Left cardiac atrium (tissue), 4 donors: ENCODE results near the gene IL20RA. TPM values are rescaled to one million over a fixed set of nuclear protein-coding genes. Genes with fewer than 3 reads are reported as not detected.

Experiments used
- ATAC-seq, 2 donors: fragments of 200-7000 bp; cut with Tn5 transposase; one replicate each; pipeline ENCODE4 v1.9.1; 2020; ENCODE audit warnings: mild to moderate bottlenecking in 2 of 2, moderate library complexity in 2 of 2
- DNase-seq: peaks from one replicate; pipeline ENCODE4 v3.0.0-alpha.2; 2020
- intact Hi-C, 2 donors: fragments of 100-400 bp; cut with DNase I; formaldehyde crosslinking; loops; one replicate each; pipeline versions ENCODE4 v1.14.1 to v1.15.1; 2022 to 2023
- total RNA-seq, 2 donors: library from RNA; stranded (reverse); fragmentation: NEBNext Ultra II Directional; extraction: Animal tissue kit (Norgen Biotek cat#: 25700); gene quantifications; one replicate each; pipeline ENCODE4 v1.2.1, GENCODE V29; 2021
- donor health status: DM: no; HTN: yes; CAD: no.
- donor health status: DM: no; HTN: yes; CAD: no; lungs with severe emphysema.
- donor health status: DM: yes; HTN: yes; CAD: no.
- donor health status: Dilated cardiomyopathy.

IL20RA gene
- total RNA-seq, 2 donors from 2014 or later = 1.0 to 3.5 TPM

DNA sequence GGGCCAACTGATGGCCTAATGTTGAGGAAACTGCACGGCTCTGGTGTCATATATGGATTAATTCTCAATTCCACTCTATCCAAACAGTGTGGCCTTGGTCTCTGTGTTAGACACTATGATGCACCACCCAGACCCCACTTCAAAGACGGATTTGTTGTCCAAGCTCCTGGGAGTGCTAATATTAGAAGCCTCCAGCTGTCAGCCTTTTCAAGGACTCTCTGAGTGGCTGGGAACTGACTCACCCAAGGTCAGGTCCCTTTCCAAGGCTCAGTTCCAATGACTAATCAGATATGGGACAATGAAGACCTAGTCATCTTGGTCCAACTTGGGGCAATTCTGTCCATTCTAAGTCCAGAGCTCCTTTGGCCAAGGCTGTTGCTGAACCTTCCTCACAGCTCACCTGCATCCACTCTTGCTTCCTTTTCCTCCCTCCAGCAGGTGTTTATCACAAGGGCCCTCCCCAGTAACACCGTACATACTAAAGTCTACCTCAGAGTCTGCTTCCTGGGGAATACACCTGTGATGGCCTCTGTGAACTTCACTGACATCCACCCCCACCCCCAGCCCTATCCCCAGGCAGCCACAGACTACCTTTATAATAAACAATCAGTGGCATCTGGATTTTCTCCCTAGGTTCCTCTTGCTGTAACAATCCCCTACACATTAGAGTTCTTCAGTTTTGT lies 7.2 kb upstream of the IL20RA start:
- intact Hi-C loops = no loop called here
- peak in 1 of 2 donors; percentile 89 for ATAC-seq
- DNase-seq = no peak

DNA sequence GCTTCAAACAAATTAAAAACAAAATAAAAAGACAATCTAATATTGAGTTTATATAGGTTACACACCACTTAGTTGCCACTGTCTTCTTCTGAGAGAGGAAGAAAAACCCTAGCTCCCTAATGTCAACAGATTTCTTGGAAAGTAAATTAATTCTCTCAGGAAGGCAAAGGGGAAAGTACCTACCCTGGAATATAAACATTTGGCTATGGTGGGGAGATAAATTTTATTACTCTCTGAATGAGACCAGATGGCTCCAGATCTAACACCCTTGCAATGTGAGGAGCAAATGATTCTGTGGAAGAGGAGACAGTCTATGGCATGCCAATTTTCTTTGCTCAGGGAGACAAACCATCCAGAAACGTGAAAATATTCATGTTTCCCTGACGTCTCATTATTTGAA lies 4.3 kb upstream of the IL20RA start:
- DNase-seq (no peak), ATAC-seq (no peak)
- intact Hi-C loops = no loop called here

DNA sequence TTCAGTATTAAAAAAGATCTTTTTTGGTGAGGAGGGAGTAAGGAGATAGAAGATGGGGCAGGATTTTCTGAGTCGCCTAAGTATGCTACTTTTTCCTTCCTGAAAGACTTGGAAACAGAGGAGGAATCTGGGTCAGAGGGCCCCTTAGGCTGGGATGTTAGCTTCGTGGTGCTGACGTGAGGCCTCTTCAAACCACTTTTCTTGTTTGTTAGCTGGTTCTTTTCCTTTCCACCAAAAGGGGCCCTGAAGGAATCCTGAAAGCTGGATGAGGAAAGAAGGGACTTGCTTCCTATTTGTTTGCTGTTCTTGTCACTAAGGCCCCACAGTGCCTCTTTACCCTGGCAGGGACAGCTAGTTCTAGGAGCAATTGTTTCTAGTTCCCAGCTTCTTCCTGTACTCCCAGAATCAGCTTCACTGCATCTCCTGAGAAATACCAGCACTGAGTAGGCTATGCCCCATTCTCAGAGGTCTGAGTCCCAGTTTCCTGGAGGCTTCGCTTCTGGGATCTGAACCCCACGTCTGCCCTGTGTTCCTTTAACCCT lies 2.2 kb upstream of the IL20RA start:
- intact Hi-C loops = no loop called here
- DNase-seq = no peak
- ATAC-seq = no peak

DNA sequence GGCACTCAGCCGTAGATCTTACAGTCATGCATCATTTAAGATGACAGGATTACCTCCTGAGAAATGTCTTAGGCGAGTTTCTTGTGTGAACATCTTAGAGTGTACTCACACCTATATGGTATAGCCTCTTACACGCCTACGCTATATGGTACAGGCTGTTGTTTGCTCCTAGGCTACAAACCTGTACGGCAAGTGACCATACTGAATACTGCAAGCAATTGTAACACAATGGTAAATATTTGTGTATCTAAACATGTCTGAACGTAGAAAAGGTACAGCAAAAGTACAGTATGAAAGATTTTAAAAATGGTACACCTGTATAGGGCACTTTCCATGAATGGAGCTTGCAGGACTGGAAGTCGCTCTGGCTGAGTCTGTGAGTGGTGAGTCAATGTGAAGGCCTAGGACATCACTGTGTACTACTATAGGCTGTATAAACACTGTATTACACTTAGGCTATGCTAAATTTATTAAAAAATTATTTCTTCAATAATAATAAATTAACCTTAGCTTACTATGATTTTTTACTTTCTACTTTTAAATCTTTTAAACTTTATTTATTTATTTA lies 541 bp upstream of the IL20RA start:
- DNase-seq (no peak), ATAC-seq (no peak)
- intact Hi-C loops = no loop called here

DNA sequence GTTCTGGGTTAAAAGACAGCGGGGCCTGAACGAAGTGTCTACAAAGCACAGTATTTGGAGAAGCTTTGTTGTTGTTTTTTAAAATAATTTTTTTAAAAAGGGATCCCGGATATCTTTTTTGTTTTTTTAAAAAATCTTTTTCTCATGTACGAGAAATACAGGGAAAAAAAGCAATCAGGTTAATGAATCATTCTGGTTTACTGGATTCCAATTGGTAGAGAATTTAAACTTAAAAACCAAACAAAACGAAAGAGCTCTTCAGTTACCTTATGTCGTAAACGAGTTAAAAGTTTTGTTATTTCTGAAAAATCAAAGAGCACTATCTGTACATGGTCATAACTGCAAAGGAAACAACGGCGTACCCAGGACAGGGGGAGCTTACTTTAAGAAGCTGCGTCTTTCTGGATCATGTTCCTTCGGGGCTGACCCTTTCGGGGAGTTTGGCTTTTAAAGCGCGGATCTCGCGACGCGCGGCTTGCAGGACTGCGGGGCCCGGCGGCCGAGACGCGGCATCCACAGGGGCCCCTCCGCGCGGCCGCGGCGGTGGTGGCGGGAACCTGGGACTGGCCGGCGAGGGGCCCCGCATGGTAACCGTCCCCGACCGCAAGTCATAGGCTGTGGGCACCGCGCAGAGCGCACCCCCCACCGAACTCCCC lies 927 bp downstream of the IL20RA start:
- intact Hi-C loops = no loop called here
- peak; percentile 64 to 81 for ATAC-seq
- DNase-seq = peak; percentile 28

DNA sequence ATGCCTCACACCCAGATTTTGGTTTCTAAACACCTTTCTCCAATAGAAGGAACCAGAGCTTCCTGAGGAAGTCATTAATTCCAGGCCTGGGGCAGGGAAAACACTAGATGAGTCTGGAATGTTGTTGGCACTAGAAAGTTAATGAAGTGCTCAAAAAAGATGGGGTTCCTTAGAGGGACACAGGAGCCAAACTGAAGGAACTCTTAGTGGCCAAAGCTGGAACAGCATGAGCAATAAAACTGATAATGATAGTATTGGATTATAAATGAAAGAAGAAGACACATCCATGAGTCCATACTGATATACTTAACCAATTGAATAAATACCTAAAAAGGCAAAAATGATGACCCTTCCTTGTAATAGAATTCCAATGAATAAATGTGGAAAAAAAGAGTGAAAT lies 4.4 kb downstream of the IL20RA start:
- ATAC-seq (no peak), DNase-seq (no peak)
- intact Hi-C loops = no loop called here

DNA sequence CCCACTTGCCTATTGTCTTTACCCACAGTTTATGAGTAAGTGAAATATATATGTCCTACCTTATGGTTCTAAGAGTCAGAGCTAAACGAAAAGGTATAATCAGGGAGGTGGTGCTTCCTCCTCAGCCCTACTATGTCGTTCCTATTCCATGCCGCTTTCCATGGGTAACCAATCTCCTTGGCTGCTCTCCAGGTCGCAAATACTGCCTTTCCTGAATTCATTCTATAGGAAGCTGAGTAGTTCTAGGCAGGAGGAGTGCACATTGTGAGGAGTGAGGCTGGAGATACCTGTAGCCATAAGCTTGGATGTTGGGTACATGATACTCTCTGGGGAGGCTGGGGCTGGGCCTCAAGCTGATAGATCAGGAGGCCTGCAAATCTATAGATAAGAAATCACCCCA lies 5.8 kb downstream of the IL20RA start:
- DNase-seq = no peak
- no peak for ATAC-seq
- intact Hi-C loops = no loop called here

DNA sequence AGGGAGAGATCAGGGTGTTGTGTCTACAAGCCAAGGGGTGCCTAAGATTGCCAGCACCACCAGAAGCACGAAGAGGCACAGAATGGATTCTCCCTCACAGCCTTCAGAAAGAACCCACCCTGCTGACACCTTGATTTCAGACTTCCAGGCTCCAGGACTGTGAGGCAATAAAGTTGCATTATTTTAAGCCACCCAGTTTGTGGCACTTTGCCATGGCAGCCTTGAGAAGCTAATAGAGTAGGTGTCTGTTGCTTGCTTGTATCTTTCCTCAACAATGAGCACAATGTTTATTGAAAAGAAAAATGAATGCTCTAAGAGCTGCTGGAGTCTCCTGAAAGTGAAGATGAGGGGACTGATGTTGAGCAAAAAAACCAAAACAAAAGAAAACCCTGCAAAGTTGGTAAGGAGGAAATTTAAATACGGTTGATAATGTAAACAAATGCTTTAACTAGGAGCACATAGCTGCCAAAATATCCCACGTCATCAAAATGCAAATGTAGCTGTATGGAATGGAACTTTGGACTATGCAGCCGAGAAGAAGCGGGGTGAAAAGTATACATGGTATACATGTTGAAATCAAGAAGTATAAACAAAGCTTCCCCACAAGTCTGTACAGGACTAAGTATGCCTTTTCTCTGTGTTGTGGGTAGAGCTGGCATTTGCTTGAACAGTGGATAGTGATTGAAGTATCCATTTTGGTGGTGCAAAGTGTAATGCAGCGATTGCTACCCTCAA lies 8.0 kb downstream of the IL20RA start:
- intact Hi-C loops = no loop called here
- DNase-seq (no peak), ATAC-seq (no peak)

DNA sequence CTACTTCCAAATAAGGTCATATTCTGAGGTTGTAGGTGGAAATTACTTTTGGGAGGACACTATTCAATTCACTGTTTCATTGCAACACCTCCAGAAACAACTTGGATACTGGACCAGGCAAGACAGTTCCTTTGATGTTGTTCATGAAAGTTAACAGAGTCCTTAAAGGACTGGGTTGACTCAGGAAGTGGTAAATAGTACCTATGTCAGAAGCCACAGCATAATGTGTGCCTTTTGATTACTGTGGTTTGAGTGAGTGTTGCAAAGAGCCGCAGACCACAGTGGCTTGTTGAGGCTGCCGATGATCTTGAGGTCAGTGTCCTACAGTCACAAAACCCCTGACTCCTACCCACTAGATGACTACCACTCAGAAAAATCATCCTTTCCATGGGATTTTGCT lies 10.9 kb downstream of the IL20RA start:
- intact Hi-C loops = no loop called here
- DNase-seq (no peak), ATAC-seq (no peak)

DNA sequence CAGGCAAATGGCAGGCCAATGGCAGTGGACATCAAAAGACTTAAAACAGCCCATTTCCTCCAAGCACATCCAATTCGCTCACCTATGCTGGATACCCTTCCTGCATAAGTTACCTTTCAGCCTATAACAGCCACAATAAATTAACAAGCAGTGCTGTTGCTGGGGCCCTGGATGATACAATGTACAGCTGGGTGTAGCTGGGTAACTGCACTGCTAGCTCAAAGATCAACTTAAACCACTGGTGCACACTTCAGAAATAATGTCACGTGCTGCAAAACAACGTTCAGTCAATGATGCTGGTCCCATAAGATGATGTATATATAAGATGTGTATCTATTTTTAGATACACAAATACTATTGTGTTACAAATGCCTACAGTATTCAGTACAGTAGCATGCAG lies 13.6 kb downstream of the IL20RA start:
- DNase-seq (no peak), ATAC-seq (no peak)
- intact Hi-C loops = no loop called here

DNA sequence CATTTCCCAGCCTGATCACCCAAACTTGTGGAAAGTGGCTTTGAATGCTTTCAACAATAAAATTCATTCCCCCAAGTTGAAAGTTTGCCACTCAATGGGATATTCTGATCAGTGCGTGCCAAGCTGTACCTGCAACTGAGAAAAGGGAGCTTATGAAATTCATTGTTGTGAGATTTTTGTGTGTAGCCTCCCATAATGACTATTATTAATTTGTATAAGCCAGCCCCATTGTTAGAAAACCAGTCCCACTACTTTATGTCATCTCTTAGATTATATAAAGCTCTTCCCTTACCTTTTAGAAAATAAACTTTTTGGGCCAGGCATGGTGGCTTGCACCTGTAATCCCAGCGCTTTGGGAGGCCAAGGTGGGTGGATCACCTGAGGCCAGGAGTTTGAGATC lies 15.9 kb downstream of the IL20RA start:
- DNase-seq (no peak), ATAC-seq (no peak)
- intact Hi-C loops = no loop called here

DNA sequence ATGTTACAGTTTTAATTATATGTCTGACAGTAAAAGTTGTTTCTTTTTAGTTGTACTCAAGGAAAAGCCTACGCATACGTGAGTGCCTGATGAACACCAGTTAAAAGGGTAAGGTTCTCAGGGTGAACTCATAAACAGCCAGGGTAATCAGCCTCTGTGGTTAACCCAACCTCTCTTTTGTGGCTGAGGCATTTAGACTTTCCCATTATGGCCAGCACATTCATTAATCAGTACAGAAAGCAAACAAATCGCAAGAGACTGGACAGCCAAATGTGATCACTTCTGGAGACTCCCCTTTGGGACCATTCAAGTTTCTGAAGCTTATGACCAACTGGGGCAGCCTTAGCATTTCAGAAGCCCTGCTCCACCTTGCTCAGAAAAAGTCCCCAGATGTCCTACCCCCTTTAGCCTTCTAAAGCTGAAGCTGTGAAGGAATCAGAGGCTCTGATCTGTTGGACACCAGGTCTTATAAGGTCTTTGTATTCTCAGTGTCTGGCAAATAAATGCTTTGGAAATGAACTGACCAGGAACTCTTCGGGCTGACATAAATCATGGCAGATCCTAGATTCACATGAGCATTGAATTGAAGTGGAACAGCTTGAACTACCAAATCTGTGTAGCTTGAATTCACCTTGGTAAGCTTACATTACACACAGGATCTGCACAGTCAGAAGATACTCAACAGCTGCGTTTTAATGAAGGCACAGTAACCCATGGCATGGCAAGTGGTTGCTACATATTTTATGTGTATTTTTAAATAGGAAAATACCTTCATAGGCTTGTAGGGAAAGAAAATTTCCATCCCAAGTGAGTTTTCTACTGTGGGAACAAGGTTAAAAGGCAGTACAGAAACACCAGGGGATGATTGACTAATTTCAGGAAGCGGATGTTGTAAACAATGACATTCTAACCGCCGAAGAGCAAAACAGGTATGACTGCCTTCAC lies 18.7 kb downstream of the IL20RA start:
- intact Hi-C loops = no loop called here
- no peak for ATAC-seq

DNA sequence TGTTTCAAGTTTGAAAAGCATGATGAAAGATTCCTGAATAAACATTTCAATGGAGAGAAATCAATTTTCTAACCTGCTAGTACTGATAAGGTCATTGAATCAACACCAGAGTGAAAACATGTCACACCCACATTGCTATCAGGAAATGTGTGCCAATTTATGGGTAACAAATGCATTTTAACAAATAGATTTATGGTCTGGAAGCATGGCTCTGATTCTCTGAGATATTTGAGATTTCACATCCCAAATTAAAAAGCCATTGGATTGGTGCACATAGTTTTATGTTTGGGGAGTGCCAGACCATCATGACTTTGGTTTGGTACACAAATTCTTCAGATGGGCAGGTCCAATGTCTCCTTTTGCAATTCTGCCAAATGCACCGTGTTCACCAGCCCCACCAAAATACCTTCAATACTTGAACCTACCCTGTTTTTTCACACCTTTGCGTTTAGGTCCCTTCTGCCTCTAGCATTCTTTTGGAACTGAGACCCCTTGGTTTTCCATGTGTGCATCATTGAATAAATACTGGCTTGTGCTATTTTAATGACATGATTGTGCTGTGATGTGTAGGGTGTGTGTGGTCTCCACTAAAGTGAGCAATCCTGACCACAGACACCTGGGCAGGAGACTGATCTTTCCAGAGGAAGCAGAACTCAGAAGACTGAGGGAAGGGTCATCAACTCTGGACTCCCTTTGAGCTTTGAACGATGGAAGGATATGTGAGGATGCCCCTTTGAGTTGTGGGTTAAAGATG lies 20.4 kb downstream of the IL20RA start:
- ATAC-seq (no peak), DNase-seq (no peak)
- intact Hi-C loops = no loop called here

More for the DNA sequence above, 18.7 kb downstream of the IL20RA start:
- no peak for DNase-seq

DNA sequence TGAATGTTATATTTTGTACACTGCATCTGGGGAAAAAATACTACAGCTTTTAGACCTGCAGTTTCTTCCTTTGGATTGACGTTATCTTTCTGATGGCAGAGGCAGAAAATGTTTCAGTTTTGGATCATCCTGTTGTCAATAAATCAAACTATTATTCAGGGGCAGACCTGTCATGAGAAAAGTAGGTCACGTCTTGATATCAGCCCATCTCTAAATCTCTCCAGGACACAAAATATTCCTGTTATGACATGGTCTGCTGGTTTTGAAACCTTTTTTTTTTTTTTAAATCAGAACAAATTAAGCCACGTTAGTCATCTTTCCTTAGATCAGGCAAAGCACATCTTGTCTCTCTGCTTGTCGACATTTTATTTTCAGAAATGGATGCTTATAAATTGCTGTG lies 24.0 kb downstream of the IL20RA start:
- intact Hi-C loops = no loop called here
- ATAC-seq = no peak

DNA sequence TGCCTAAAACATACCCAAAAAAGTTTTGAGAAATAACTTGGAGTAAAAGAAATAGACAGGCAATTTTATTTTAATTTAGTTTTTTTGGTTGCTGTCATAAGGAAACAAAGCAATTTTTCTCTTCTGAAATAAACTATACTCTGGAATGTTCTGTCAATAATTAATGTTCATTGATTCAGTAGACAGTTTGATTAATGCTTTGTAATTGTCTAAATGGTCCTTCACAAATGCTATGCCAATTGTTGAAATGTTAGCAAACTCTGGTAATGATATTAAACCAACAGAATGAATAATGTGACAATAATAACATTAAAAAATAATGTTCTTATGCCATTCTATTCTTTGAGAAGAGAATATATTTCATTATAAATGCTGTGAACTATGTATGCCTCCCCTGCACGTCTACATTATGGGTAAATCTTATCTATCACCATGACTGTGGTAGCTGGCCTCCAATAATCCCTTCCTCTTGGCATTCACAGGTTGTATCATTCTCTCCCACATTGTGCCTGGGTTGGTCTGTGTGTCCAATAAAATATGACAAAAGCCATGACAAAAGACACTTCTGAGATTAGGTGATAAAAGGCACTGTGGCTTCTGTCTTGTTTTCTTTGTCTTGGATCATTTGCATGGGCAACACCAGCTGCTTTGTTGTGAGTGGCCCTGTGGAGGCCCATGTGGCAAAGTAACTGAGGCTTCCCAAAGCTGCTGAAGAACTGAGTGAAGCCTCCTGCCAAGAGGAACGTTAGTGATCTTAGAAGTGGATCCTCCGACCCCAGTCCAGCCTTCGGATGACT lies 25.1 kb downstream of the IL20RA start:
- intact Hi-C loops = loop anchor here in 1 of 2 donors (10.0 kb wide), 1 partner anchor 375 kb away; no protein-coding TSS in a partner anchor

More for the DNA sequence above, 24.0 kb downstream of the IL20RA start:
- no peak for DNase-seq

DNA sequence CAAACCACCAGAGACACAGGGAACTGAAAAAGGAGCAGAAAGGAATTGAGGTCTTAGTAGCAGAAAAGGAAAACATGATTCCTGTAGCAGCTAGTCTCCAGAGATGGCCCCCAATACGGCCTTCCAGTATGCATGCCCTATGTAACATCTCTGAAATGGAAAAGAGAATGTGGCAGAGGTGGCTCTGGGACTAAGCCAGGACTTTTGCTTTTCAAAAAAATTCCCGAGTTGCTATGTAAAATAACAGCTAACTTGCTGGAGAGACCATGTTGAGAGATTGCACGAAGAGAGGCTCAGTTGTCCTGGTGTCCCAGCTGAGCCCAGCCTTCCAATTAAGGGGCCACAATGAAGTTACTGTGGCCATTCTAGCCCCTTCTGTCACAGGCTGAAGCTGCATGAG lies 27.7 kb downstream of the IL20RA start:
- no peak for ATAC-seq
- intact Hi-C loops = loop anchor here in 1 of 2 donors (10.0 kb wide), 1 partner anchor 372 kb away; no protein-coding TSS in a partner anchor
- no peak for DNase-seq

More for the DNA sequence above, 25.1 kb downstream of the IL20RA start:
- DNase-seq (no peak), ATAC-seq (no peak)

DNA sequence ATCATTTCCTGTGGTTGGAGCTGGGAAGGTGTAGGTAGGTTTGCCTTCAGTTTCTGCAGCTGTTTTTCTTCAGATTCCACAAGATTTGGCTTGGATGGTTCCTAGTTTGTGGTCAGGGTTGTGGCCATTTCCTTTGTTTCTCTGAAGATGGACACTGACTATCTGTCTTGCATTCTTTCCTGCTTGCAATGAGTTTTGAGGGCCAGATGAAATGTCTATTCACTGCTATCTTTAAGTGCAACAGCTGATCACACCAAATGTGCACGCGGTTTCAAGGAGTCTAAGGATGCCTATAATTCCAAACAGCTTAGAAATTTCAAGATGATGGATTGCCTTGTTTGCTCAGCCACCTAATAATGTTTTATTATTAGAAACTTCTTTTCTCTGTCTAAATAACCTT lies 28.4 kb downstream of the IL20RA start:
- intact Hi-C loops = loop anchor here in 1 of 2 donors (10.0 kb wide), 1 partner anchor 372 kb away; no protein-coding TSS in a partner anchor
- DNase-seq (no peak), ATAC-seq (no peak)
